HG03066 (cell line): Measurements from ENCODE around the gene ITGB3BP.
A peak's percentile ranks its signal among the peaks of the same experiment; 100 is the strongest.
"Not testable (repeated sequence)": the region's sequence is repeated elsewhere in the genome, so short reads cannot be mapped to it uniquely, and the experiment has no call there.

Source experiments
- ATAC-seq: cut with Tn5 transposase; IDR thresholded peaks from one replicate; pipeline ENCODE4 v1.9.1; 2021; ENCODE audit warnings: low read depth; ENCODE audit not compliant: unreplicated experiment

The ITGB3BP gene, protein sequence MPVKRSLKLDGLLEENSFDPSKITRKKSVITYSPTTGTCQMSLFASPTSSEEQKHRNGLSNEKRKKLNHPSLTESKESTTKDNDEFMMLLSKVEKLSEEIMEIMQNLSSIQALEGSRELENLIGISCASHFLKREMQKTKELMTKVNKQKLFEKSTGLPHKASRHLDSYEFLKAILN

DNA sequence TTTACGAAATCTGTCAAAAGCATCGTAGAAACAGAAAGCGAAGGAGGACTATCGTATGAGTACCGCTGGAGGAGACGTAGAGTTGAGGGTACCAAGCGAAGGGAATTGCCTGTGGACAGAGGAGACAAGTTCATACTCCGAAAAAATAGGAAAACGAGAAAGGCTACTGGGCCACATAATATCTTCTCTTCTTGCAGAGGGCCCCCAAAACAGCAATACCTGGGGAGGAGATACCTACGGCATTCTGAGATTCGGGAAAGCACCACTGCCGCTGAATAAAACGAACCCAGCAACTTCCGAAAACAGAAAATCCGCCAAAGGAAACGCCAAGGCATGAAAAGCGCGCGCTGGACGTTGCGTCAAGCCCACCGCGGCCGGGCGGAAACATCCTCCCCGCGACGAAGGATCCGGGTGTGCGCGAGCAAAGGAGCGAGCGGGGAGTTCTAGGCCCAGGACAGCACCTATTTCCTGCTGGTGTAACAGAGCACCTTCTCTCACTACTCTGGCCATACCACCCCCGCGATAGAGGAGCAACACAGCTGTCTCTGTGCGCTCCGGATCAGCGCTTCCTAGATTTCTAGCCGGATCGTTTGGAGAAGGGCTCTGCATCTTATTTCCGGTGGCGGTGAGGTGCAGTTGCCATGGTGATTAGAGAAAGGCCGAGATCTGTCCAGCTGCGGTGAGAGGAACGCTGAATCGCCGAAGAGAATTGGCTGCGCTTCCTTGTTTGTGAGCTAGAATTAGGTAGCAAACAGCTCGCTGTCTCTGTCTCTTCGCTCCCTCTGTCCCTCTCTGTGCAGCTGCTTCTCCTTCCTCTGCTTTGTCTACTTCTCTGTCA, at the start of gene ITGB3BP, which contains the start of gene EFCAB7:
Gene ITGB3BP (minus strand): TSS at position 335 of the 838 bp plus-strand sequence. CDS start 92 bp downstream, at position 243.
Gene EFCAB7 (plus strand): TSS at position 635 of the 838 bp plus-strand sequence. CDS start 2,048 bp downstream, outside the sequence.
- ATAC-seq: peak; percentile 88

DNA sequence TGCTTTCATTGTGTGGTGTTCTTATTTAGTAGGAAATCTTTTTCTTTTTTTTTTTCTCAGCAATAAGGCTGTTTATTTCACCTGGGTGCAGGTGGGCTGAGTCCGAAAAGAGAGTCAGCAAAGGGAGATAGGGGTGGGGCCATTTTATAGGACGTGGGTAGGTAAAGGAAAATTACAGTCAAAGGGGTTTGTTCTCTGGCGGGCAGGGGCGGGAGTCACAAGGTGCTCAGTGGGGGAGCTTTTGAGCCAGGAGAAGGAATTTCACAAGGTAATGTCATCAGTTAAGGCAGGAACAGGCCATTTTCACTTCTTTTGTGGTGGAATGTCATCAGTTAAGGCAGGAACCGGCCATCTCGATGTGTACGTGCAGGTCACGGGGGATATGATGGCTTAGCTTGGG, 49.7 kb upstream of the ITGB3BP start:
- ATAC-seq: not testable (repeated sequence)

- ATAC-seq: no peak
Measured at GRCh38 chr1:63569640-63570316, 46.8 kb upstream of the ITGB3BP start.

DNA sequence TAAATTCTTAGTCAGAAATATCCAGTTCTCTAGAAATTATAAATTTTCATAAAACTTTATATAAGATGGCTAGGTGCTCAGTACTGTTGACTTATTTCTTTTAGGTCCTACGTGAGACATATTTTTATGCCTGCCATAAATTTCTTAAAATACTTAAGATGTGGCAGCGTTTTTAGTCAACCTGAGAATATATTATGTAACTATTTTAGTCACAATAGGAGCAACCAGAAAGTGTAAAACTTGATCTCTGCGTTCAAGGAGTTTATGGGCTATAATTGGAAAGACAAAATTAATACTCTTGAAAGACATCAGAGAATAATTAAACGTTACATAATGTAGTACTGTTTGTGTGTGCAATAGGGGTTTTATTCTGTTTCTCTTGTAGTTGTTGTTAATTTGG, 46.0 kb upstream of the ITGB3BP start:
- ATAC-seq: no peak

DNA sequence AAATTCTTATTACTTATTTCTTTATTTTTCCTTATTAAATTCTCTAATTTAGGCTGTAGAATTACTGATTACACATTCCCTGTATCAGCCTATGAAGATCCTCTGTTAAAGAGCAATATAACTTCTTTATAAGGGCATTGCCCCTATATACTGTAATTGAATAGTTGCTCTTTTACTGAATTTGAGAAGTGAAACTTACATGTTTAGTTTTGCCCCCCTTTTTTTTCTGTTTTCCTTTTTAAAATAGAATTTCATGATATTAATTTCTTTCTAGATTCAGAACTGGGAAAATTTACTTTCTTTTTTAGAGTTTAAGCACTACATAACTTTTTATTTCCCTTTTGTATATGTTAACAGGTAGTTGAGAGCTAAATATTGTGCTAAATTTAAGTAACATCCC, 40.7 kb upstream of the ITGB3BP start:
- ATAC-seq: no peak

GRCh38 chr1:63559357-63559756, 36.3 kb upstream of the ITGB3BP start:
- no peak for ATAC-seq

DNA sequence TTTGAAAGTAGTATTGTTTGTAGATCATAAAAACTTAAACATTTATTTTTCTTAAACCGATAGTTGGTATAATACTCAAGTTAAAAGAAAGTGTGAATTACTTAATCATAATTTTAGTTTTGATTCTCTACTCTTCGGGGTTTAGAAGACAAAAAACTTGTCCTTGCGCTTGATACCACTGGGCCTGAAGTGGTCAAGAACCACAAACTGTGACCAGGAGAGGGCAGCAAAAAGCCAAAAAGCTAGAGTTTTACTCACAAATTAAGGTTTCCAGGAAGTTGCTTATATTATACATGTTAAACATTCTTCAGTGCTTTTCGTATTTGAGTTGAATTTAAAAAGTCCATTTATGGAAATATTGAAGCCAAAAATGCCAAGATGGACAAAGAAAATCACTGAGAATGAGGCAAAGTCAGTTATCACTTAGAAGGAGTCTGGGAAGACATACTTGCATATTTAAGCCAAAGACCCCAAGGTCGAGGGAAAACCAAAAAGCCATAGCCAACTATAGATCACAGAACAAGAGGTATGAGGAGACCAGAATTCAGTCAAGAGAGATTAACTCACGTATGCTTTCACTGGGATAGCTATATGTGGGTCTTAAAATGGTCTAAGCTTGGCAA, 34.5 kb upstream of the ITGB3BP start:
- no peak for ATAC-seq

GRCh38 chr1:63555480-63555879, 32.5 kb upstream of the ITGB3BP start:
- ATAC-seq: no peak

DNA sequence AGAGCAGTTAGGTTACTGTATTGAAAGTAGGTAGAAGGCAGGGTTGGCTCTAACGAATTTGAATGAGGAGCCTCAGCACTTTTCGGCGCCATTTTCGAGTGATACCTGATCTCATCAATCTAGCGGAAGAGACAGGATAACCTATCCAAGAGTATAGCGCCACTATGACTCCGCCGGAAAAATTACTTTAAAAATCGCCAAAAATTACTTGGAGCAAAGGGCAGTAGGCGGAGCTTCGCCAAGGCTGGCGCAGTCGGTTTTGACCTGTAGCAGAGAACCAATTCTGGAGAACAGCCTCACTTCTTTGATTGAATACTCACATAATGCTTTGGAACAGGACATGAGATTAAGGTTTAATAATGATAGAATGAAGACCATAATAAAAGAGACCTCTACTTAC, 25.9 kb upstream of the ITGB3BP start:
- no peak for ATAC-seq

DNA sequence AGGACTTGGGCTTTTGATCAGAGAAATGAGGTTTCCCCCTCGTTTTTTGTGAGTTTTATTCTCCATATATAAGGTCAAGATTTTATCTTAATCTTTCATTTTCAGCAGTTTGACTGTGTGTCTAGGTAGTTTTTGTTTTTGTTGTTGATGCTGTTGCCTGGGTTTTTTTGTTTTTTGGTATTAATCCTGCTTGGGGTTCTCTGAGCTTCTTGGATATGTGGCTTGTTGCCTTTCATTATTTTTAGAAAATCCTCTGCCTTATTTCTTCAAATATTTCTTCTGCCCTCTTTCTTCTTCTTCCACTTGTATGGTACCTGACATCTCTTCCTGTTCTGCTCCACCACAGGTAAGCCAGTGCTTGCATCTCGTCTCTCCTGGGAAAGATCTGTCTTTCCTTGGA, 25.3 kb upstream of the ITGB3BP start:
- no peak for ATAC-seq

DNA sequence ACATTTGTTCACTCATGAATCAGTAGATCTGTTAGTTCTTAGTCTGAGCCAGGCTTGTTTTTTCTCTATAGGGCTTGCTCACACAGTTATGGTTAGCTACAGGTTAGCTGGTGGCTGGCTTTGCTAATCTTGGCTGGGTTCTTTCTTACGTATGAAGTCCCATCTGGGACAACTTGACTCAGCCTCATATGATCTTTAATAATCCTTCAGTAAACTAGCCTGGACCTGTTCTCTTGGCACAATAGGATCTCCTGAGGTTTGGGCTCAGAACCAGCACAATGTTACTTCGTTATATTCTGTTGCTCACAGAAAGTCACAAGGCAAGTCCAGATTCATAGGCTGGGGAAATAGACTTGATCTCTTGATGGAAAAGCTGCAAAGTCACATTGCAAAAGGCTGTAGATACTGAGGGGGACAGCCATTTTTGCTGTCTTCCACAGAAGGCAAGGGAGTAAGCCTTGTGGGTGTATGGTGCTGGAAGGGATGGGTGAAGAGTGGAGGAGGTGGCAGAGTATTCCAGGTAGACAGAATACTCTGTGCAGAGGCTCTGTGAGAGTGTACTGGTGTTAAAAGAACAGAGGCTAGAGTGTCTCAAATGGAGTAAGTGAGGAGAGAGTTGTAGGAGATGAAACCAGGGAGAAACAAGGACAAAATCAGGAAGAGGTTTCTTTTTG, 24.7 kb upstream of the ITGB3BP start:
- no peak for ATAC-seq

GRCh38 chr1:63545780-63546179, 22.8 kb upstream of the ITGB3BP start:
- no peak for ATAC-seq

DNA sequence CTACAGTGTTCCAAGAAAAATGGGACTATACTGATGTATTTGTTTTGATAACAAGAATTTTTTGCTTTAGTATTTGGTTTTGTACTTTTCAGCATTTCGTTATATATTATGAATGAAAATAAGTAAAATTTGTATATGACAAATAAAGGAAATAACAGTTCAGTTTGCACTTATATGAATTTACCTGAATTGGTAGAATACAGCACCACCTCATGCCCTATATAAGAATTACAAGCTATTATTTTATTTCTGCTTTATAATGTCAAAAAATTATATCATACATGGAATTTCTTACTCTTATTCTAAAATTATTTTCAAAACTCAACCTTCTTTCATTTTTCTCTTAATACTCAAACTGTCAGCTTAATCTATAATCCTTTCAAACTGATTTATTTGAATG, 14.9 kb upstream of the ITGB3BP start:
- no peak for ATAC-seq

DNA sequence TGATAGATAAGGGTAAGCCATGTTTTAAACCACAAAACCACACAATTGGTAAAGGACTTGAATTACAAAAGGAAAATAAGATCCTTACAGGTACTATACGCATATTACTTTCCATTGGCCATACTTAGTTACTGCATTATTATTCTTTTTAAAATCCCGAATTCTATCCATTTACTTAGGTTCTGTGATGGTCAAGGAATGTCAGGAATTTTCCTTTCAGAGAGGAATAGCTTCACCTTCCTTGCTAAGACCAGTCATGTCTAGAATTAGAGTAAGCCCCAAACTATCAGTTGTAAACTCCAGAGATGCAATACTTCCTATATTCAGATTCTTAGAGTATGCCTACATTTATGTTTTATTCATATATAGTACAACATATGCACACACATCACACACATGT, 14.0 kb upstream of the ITGB3BP start:
- ATAC-seq: no peak

- no peak for ATAC-seq
Measured at GRCh38 chr1:63534406-63534805, 11.4 kb upstream of the ITGB3BP start.

GRCh38 chr1:63533931-63534330, 10.9 kb upstream of the ITGB3BP start:
- no peak for ATAC-seq

DNA sequence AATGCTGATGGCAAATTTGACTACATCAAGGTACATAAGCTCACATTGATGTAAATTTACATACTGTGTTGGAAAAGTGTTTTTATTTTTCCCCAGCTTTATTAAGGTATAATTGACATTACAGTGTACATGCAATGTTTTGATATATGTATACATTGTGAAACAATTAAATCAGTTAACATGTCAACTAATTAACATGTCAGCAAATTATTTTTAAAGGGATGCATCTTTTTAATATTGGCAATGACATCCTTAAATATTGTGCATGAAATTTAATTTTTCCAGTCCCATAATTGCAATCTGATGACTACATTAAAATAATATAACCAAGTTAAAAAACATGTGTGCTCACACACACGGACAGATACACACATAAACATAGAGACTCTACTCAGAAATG, 9.7 kb upstream of the ITGB3BP start:
- no peak for ATAC-seq

DNA sequence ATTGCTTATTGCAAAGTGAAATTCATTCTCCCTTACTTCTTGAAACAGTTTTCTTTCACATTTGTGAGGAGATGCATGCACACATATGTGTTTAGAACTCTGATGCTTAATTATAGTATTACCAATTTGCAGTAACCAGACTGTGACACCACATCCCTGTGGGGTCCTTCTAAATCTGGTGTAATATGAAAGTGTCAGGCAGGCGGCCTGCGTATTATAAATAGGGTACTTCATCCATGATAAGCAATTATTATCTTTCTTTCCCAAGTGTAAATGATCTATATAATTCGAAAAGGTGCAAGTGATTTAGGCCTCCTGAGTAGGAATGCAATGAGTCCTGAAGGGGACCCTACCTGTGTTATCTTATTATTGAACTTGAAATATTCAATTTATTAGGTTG, 1.2 kb upstream of the ITGB3BP start:
- ATAC-seq: no peak

GRCh38 chr1:63523738-63524137, 713 bp upstream of the ITGB3BP start:
- ATAC-seq: peak; percentile 14

DNA sequence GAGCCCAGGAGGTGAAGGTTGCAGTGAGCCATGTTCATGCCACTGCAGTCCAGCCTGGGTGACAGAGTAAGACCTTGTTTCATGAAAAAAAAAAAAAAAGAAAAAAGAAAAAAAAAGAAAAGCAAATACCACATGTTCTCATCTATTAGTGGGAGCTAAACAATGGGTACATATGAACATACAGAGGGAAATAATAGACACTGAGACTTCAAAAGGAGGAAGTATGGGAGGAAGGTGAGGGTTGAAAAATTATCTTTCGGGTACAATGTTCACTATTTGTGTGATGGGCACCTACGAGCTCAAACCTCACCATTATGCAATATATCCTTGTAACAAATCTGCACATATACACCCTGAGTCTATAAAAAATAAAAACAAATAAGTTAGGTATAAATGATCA, 6.4 kb downstream of the ITGB3BP start:
- ATAC-seq: no peak
